NB4 (cell line): Measurements from ENCODE around the gene EFCAB6.

ENCODE experiments used
- DNase-seq: peaks from one replicate; pipeline ENCODE4 v3.0.0; 2010; ENCODE audit warnings: low read depth
- H3K4me3 ChIP-seq: one replicate; pipeline ENCODE4 v1.5.1; 2011; ENCODE audit warnings: mild to moderate bottlenecking, low read depth, low read length, moderate library complexity
- MAX ChIP-seq: IDR thresholded peaks from 2 replicates; pipeline ENCODE4 v1.6.1; 2011; ENCODE audit warnings: low read depth, low read length
- MYC ChIP-seq: IDR thresholded peaks from 2 replicates; pipeline ENCODE4 v1.6.1; 2011; ENCODE audit warnings: low read depth, low read length
- POLR2A ChIP-seq: IDR thresholded peaks from 2 replicates; pipeline ENCODE4 v1.6.1; 2011; ENCODE audit warnings: mild to moderate bottlenecking; ENCODE audit not compliant: insufficient read length; ENCODE audit errors: extremely low read depth
- TF ChIP-seq, protein P1 (sequence below): IDR thresholded peaks from one replicate; pipeline ENCODE4 v1.5.1; 2012; ENCODE audit warnings: low read depth, low read length

Gene EFCAB6

GRCh38 chr22:43580271-43580750 is 231.8 kb downstream of the EFCAB6 start:
- no peak for DNase-seq
- no peak overlapping the region for H3K4me3 ChIP-seq
- TF ChIP-seq POLR2A (no peak), MAX (no peak), MYC (no peak)
- TF ChIP-seq, protein P1, sequence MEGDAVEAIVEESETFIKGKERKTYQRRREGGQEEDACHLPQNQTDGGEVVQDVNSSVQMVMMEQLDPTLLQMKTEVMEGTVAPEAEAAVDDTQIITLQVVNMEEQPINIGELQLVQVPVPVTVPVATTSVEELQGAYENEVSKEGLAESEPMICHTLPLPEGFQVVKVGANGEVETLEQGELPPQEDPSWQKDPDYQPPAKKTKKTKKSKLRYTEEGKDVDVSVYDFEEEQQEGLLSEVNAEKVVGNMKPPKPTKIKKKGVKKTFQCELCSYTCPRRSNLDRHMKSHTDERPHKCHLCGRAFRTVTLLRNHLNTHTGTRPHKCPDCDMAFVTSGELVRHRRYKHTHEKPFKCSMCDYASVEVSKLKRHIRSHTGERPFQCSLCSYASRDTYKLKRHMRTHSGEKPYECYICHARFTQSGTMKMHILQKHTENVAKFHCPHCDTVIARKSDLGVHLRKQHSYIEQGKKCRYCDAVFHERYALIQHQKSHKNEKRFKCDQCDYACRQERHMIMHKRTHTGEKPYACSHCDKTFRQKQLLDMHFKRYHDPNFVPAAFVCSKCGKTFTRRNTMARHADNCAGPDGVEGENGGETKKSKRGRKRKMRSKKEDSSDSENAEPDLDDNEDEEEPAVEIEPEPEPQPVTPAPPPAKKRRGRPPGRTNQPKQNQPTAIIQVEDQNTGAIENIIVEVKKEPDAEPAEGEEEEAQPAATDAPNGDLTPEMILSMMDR = no peak

- TF ChIP-seq MAX (no peak), MYC (no peak), POLR2A (no peak)
- TF ChIP-seq, protein P1 = no peak
- no peak overlapping the region for H3K4me3 ChIP-seq
- DNase-seq = no peak
Observed at GRCh38 chr22:43574738-43575137, 237.4 kb downstream of the EFCAB6 start.

DNA sequence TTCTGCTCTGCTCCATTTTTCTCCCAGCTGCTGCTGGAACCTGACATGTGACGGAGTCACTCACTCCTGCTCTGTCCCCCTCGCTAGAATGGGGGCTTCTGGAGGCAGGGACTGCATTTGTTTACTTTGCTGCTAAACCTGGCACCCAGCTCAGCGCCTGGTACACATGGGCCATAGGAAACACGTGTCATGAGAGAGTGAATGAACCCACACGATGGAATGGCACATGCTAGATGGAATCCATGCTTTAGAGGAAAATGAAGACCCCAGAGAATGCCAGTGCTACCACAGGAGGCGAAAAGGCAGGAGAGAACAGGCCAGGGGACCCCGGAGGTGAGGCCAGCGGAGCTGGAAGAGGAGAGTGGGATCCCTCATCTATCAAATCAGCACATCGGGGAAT is 239.4 kb downstream of the EFCAB6 start:
- no peak for DNase-seq
- TF ChIP-seq POLR2A = no peak
- TF ChIP-seq, protein P1 = no peak
- no peak for TF ChIP-seq MAX
- TF ChIP-seq MYC = no peak
- H3K4me3 ChIP-seq = no peak overlapping the region

GRCh38 chr22:43571181-43571580 is 240.9 kb downstream of the EFCAB6 start:
- no peak overlapping the region for H3K4me3 ChIP-seq
- no peak for DNase-seq
- TF ChIP-seq POLR2A (no peak), MAX (no peak), MYC (no peak)
- TF ChIP-seq, protein P1 = no peak

GRCh38 chr22:43570531-43571165 is 241.5 kb downstream of the EFCAB6 start:
- no peak for TF ChIP-seq MAX
- TF ChIP-seq MYC = no peak
- no peak for TF ChIP-seq POLR2A
- TF ChIP-seq, protein P1 = no peak
- no peak for DNase-seq
- no peak overlapping the region for H3K4me3 ChIP-seq
